PC-9 (cell line): ENCODE measurements around the gene SLC36A2. TPM values are rescaled to one million over a fixed set of nuclear protein-coding genes. Genes with fewer than 3 reads are reported as not detected.

ENCODE experiments used
- BruUV-seq: library from RNA; stranded (reverse); fragments of 400-500 nt; replicated peaks from 2 replicates; lab custom pipeline; 2021; lab: Mats Ljungman, UMichigan
- CTCF ChIA-PET: fragments of 300-600 bp; sonication (Branson Sonifier 250); formaldehyde crosslinking; loops from one replicate; lab custom pipeline; 2022; ENCODE audit warnings: antibody characterized with exemption; lab: Charles Lee
- POLR2A ChIA-PET: fragments of 300-600 bp; sonication (Branson Sonifier 250); formaldehyde crosslinking; loops from one replicate; lab custom pipeline; 2022; ENCODE audit warnings: antibody characterized with exemption; ENCODE audit not compliant: unreplicated experiment; lab: Charles Lee
- DNase-seq, 2 experiments: peaks; one replicate each; pipeline versions ENCODE4 v3.0.0 to v3.0.0-alpha.2; 2015 to 2022; ENCODE audit warnings: mixed read lengths in 1 of 2
- H2AFZ ChIP-seq: fragments of 200-600 bp; sonication (generic); 2 replicates; pipeline ENCODE4 v1.8.1; 2017; ENCODE audit warnings: antibody characterized with exemption
- H3F3A ChIP-seq: fragments of 200-600 bp; sonication (generic); 2 replicates; pipeline ENCODE4 v1.8.1; 2017; ENCODE audit warnings: antibody characterized with exemption, mild to moderate bottlenecking, low read depth; ENCODE audit not compliant: insufficient read depth
- H3K27ac ChIP-seq: fragments of 200-600 bp; sonication (generic); 2 replicates; pipeline ENCODE4 v1.6.1; 2016; ENCODE audit warnings: mixed run types
- H3K27me3 ChIP-seq: fragments of 200-600 bp; sonication (generic); 2 replicates; pipeline ENCODE4 v1.6.1; 2016; ENCODE audit warnings: low read depth, mixed run types; ENCODE audit not compliant: insufficient read depth
- H3K36me3 ChIP-seq: fragments of 200-600 bp; sonication (generic); 2 replicates; pipeline ENCODE4 v1.6.1; 2016; ENCODE audit warnings: low read depth, mixed run types
- H3K4me1 ChIP-seq: fragments of 200-600 bp; sonication (generic); replicated peaks from 2 replicates; pipeline ENCODE4 v1.6.1; 2016; ENCODE audit warnings: mixed run types; ENCODE audit not compliant: insufficient read depth
- H3K4me2 ChIP-seq: fragments of 200-600 bp; sonication (generic); 2 replicates; pipeline ENCODE4 v1.6.1; 2017; ENCODE audit warnings: mixed run types
- H3K4me3 ChIP-seq: fragments of 200-600 bp; sonication (generic); 2 replicates; pipeline ENCODE4 v1.6.1; 2016; ENCODE audit warnings: mixed run types
- H3K79me2 ChIP-seq: fragments of 200-600 bp; sonication (generic); 2 replicates; pipeline ENCODE4 v1.6.1; 2017; ENCODE audit warnings: low read depth, mixed run types
- H3K9me2 ChIP-seq: fragments of 200-600 bp; sonication (generic); 2 replicates; pipeline ENCODE4 v1.8.1; 2017; ENCODE audit warnings: mild to moderate bottlenecking; ENCODE audit not compliant: insufficient read depth
- H3K9me3 ChIP-seq: fragments of 200-600 bp; sonication (generic); 2 replicates; pipeline ENCODE4 v1.8.1; 2016; ENCODE audit warnings: low read depth; ENCODE audit not compliant: insufficient read depth
- H4K20me1 ChIP-seq: fragments of 200-600 bp; sonication (generic); 2 replicates; pipeline ENCODE4 v1.8.1; 2017; ENCODE audit not compliant: insufficient read depth
- EZH2 ChIP-seq: fragments of 200-600 bp; sonication (generic); IDR thresholded peaks from 2 replicates; pipeline ENCODE4 v1.8.0; 2017; ENCODE audit warnings: antibody characterized with exemption, low read depth
- intact Hi-C: fragments of 100-400 bp; cut with micrococcal nuclease; formaldehyde crosslinking; loops from one replicate; pipeline ENCODE4 v1.10.0; 2022; ENCODE audit not compliant: unreplicated experiment
- total RNA-seq: library from RNA; stranded (reverse); gene quantifications from 2 replicates; pipeline ENCODE4 v1.2.3, GENCODE V29; 2021
- TF ChIP-seq, protein P1 (sequence below): fragments of 200-600 bp; sonication (generic); conservative IDR thresholded peaks from 2 replicates; pipeline ENCODE4 v1.6.1; 2017; ENCODE audit warnings: mixed run types, antibody characterized with exemption, mild to moderate bottlenecking, moderate library complexity

The SLC36A2 gene
- total RNA-seq, 1 experiment from 2014 or later, result not detected

DNA sequence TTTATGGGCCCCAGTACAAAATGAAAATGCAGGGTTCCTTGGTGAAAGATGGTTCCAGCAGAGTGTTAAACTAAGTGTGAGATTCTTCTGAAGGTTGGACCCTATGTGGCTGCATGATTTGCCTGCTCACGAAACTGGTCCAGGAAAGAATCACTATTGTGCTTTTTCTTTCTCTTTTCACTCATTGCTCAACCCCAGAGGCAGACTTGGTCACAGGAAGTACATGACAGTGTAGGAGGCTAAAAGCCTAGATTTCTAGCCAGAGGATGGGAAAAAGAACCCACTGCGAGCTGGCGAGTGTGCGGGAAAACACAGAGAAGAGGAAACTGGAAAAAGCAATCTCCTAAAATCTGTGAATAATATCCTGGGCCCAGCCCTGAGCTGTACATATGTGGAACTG is 18.6 kb downstream of the SLC36A2 start:
- Histone ChIP-seq H3K36me3 (no peaks in the 10 kb centered on the region), H3K79me2 (no peaks in the 10 kb centered on the region), H4K20me1 (no peaks in the 10 kb centered on the region), H3K4me2 (no peak overlapping the region), H3K27me3 (no peaks in the 10 kb centered on the region), H3F3A (no peaks in the 10 kb centered on the region), H3K4me3 (no peak overlapping the region), H2AFZ (no peak overlapping the region), H3K4me1 (no peaks in the 10 kb centered on the region), H3K9me2 (no peaks in the 10 kb centered on the region), H3K9me3 (no peaks in the 10 kb centered on the region), H3K27ac (no peak overlapping the region)
- DNase-seq, result no peak
- POLR2A ChIA-PET, result no interaction called here
- CTCF ChIA-PET, result no interaction called here
- BruUV-seq, result no TSS peak
- intact Hi-C loops, result no loop called here
- TF ChIP-seq EZH2, result no peak
- TF ChIP-seq, protein P1, sequence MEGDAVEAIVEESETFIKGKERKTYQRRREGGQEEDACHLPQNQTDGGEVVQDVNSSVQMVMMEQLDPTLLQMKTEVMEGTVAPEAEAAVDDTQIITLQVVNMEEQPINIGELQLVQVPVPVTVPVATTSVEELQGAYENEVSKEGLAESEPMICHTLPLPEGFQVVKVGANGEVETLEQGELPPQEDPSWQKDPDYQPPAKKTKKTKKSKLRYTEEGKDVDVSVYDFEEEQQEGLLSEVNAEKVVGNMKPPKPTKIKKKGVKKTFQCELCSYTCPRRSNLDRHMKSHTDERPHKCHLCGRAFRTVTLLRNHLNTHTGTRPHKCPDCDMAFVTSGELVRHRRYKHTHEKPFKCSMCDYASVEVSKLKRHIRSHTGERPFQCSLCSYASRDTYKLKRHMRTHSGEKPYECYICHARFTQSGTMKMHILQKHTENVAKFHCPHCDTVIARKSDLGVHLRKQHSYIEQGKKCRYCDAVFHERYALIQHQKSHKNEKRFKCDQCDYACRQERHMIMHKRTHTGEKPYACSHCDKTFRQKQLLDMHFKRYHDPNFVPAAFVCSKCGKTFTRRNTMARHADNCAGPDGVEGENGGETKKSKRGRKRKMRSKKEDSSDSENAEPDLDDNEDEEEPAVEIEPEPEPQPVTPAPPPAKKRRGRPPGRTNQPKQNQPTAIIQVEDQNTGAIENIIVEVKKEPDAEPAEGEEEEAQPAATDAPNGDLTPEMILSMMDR, result no peak

DNA sequence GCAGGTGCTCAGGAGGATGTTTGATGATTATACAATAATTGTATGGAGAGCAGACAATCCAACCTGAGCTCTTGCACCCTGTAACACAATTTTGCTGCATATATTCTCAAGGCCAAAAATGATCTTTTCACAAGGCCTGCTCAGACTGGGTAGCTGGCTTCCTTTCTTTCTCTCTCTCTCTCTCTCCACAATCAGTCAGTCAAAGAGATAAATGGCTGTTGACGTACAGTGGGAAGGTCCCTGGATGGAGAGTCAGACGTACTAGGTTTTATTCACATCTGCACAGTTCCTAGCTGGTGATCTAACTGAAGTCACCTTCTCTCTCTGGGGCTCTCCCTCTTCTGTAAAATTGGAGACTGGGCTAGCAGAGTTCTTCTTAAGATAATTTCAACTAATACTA is 19.8 kb downstream of the SLC36A2 start:
- H3F3A ChIP-seq, result no peaks in the 10 kb centered on the region
- CTCF ChIA-PET, result no interaction called here
- TF ChIP-seq EZH2, result no peak
- TF ChIP-seq, protein P1, result no peak

DNA sequence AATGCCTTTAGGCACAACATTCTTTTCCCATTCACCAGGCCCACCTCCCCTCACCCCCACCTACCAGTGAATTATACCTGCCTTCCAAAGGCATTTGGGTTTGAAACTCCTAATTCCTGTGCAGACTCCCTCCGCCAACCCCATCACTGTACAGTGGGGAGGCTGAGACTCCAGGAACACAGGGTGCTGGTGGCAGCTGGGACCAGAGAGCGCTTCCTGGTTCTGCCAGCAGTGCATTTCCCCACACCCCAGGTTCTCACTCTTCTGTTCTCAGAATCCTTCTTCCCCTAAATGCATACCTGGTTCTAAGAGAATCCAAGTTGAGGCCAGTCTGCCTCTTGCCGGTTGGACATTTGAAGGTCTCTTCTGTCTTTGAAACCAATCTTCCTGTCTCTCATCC is 21.1 kb downstream of the SLC36A2 start:
- H3F3A ChIP-seq, result no peaks in the 10 kb centered on the region
- H3K36me3 ChIP-seq, result no peaks in the 10 kb centered on the region
- no peaks in the 10 kb centered on the region for H4K20me1 ChIP-seq
- no peaks in the 10 kb centered on the region for H3K9me2 ChIP-seq
- intact Hi-C loops, result no loop called here
- no peak overlapping the region for H2AFZ ChIP-seq
- no peaks in the 10 kb centered on the region for H3K79me2 ChIP-seq
- no peak for DNase-seq
- H3K4me3 ChIP-seq, result no peak overlapping the region
- ChIA-PET POLR2A (no interaction called here), CTCF (no interaction called here)
- H3K4me2 ChIP-seq, result no peak overlapping the region
- no peaks in the 10 kb centered on the region for H3K4me1 ChIP-seq
- H3K9me3 ChIP-seq, result no peaks in the 10 kb centered on the region
- BruUV-seq, result no TSS peak
- H3K27me3 ChIP-seq, result no peaks in the 10 kb centered on the region
- no peak overlapping the region for H3K27ac ChIP-seq
- TF ChIP-seq, protein P1, result no peak
- TF ChIP-seq EZH2, result no peak

More for the DNA sequence above, 19.8 kb downstream of the SLC36A2 start:
- Histone ChIP-seq H3K9me3 (no peaks in the 10 kb centered on the region), H3K27me3 (no peaks in the 10 kb centered on the region), H3K36me3 (no peaks in the 10 kb centered on the region), H3K4me1 (no peaks in the 10 kb centered on the region), H3K9me2 (no peaks in the 10 kb centered on the region), H3K4me2 (no peak overlapping the region), H3K27ac (no peak overlapping the region), H2AFZ (no peak overlapping the region), H3K79me2 (no peaks in the 10 kb centered on the region), H4K20me1 (no peaks in the 10 kb centered on the region), H3K4me3 (no peak overlapping the region)
- no peak for DNase-seq
- no TSS peak for BruUV-seq
- intact Hi-C loops, result no loop called here
- POLR2A ChIA-PET, result no interaction called here
